HG02973 (cell line): ENCODE measurements around the gene SLC25A17.
"Not testable (repeated sequence)": the region's sequence is repeated elsewhere in the genome, so short reads cannot be mapped to it uniquely, and the experiment has no call there.

Experiments used
- ATAC-seq: cut with Tn5 transposase; IDR thresholded peaks from one replicate; pipeline ENCODE4 v1.9.1; 2021; ENCODE audit warnings: moderate library complexity; ENCODE audit not compliant: unreplicated experiment

Gene SLC25A17

GRCh38 chr22:40758851-40759250, 60.3 kb downstream of the SLC25A17 start:
- ATAC-seq = not testable (repeated sequence)

GRCh38 chr22:40758390-40758789, 60.8 kb downstream of the SLC25A17 start:
- no peak for ATAC-seq

- ATAC-seq = no peak
Observed at GRCh38 chr22:40757071-40757470, 62.1 kb downstream of the SLC25A17 start.

GRCh38 chr22:40753114-40753513, 66.0 kb downstream of the SLC25A17 start:
- no peak for ATAC-seq

- no peak for ATAC-seq
Observed at GRCh38 chr22:40751250-40751649, 67.9 kb downstream of the SLC25A17 start.

GRCh38 chr22:40749829-40750228, 69.3 kb downstream of the SLC25A17 start:
- no peak for ATAC-seq

- ATAC-seq = no peak
Observed at GRCh38 chr22:40748388-40749355, 70.5 kb downstream of the SLC25A17 start.

- no peak for ATAC-seq
Observed at GRCh38 chr22:40747361-40747760, 71.8 kb downstream of the SLC25A17 start.

GRCh38 chr22:40746428-40747220, 72.5 kb downstream of the SLC25A17 start:
- no peak for ATAC-seq

- ATAC-seq = no peak
Observed at GRCh38 chr22:40743768-40744167, 75.4 kb downstream of the SLC25A17 start.

- ATAC-seq = no peak
Observed at GRCh38 chr22:40741116-40741515, 78.0 kb downstream of the SLC25A17 start.

- ATAC-seq = no peak
Observed at GRCh38 chr22:40739721-40740120, 79.4 kb downstream of the SLC25A17 start.

GRCh38 chr22:40733919-40734318, 85.2 kb downstream of the SLC25A17 start:
- no peak for ATAC-seq

- ATAC-seq = no peak
Observed at GRCh38 chr22:40732999-40733292, 86.2 kb downstream of the SLC25A17 start.

GRCh38 chr22:40729284-40729683, 89.9 kb downstream of the SLC25A17 start:
- no peak for ATAC-seq

GRCh38 chr22:40728731-40729189, 90.4 kb downstream of the SLC25A17 start:
- ATAC-seq = no peak

GRCh38 chr22:40727964-40728615, 91.1 kb downstream of the SLC25A17 start:
- ATAC-seq = no peak

- no peak for ATAC-seq
Observed at GRCh38 chr22:40727070-40727963, 91.8 kb downstream of the SLC25A17 start.

- no peak for ATAC-seq
Observed at GRCh38 chr22:40726514-40726913, 92.6 kb downstream of the SLC25A17 start.

- no peak for ATAC-seq
Observed at GRCh38 chr22:40723396-40723933, 95.7 kb downstream of the SLC25A17 start.
